ENCODE measurements around the gene NEURL1B. TPM values are rescaled to one million over a fixed set of nuclear protein-coding genes. Genes with fewer than 3 reads are reported as not detected.

Gene NEURL1B
- total RNA-seq, 1 experiment from 2014 or later, result 2.8 TPM

- Mint-ChIP-seq H3K27ac (ENCODE audit: unreplicated experiment) (no peak overlapping the region), H3K4me3 (ENCODE audit: low read depth, unreplicated experiment) (no peak overlapping the region), H3K36me3 (ENCODE audit: insufficient read depth, unreplicated experiment) (no peaks in the 10 kb centered on the region), H3K27me3 (ENCODE audit: unreplicated experiment) (no peaks in the 10 kb centered on the region), H3K4me1 (ENCODE audit: low read depth, unreplicated experiment) (peaks cover 18% of the 10 kb centered on the region), H3K9me3 (ENCODE audit: low read depth, unreplicated experiment) (no peaks in the 10 kb centered on the region)
- TF ChIP-seq, protein P1, sequence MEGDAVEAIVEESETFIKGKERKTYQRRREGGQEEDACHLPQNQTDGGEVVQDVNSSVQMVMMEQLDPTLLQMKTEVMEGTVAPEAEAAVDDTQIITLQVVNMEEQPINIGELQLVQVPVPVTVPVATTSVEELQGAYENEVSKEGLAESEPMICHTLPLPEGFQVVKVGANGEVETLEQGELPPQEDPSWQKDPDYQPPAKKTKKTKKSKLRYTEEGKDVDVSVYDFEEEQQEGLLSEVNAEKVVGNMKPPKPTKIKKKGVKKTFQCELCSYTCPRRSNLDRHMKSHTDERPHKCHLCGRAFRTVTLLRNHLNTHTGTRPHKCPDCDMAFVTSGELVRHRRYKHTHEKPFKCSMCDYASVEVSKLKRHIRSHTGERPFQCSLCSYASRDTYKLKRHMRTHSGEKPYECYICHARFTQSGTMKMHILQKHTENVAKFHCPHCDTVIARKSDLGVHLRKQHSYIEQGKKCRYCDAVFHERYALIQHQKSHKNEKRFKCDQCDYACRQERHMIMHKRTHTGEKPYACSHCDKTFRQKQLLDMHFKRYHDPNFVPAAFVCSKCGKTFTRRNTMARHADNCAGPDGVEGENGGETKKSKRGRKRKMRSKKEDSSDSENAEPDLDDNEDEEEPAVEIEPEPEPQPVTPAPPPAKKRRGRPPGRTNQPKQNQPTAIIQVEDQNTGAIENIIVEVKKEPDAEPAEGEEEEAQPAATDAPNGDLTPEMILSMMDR (IDR thresholded peaks at IDR 0.05; ENCODE audit: unreplicated experiment), result no peak
- intact Hi-C loops (cut with micrococcal nuclease; ENCODE audit: unreplicated experiment), result no loop called here
- DNase-seq, result no peak
- CTCF ChIA-PET, result no interaction called here
- BruUV-seq (replicated peaks), result no TSS peak
These were observed 46.9 kb downstream of the NEURL1B start for GRCh38 chr5:172687940-172688339.

- no peaks in the 10 kb centered on the region for H3K27me3 Mint-ChIP-seq (ENCODE audit: unreplicated experiment)
- H3K4me3 Mint-ChIP-seq (ENCODE audit: low read depth, unreplicated experiment), result no peak overlapping the region
- intact Hi-C loops (cut with micrococcal nuclease; ENCODE audit: unreplicated experiment), result no loop called here
- no TSS peak for BruUV-seq (replicated peaks)
- TF ChIP-seq, protein P1 (IDR thresholded peaks at IDR 0.05; ENCODE audit: unreplicated experiment), result no peak
- peaks cover 18% of the 10 kb centered on the region for H3K4me1 Mint-ChIP-seq (ENCODE audit: low read depth, unreplicated experiment)
- CTCF ChIA-PET, result interaction anchor here (0.7 kb wide), 1 partner anchor 13 kb away, joined by 3 read pairs; no protein-coding TSS in a partner anchor
- no peaks in the 10 kb centered on the region for H3K36me3 Mint-ChIP-seq (ENCODE audit: insufficient read depth, unreplicated experiment)
- peak; percentile 71 for DNase-seq
- H3K9me3 Mint-ChIP-seq (ENCODE audit: low read depth, unreplicated experiment), result no peaks in the 10 kb centered on the region
- H3K27ac Mint-ChIP-seq (ENCODE audit: unreplicated experiment), result peak overlapping the region; percentile 46
These were observed 47.5 kb downstream of the NEURL1B start for GRCh38 chr5:172688349-172689217.

GRCh38 chr5:172689218-172689572, 48.1 kb downstream of the NEURL1B start:
- TF ChIP-seq, protein P1 (IDR thresholded peaks at IDR 0.05; ENCODE audit: unreplicated experiment), result no peak
- no peaks in the 10 kb centered on the region for H3K9me3 Mint-ChIP-seq (ENCODE audit: low read depth, unreplicated experiment)
- intact Hi-C loops (cut with micrococcal nuclease; ENCODE audit: unreplicated experiment), result no loop called here

GRCh38 chr5:172689801-172690200, 48.7 kb downstream of the NEURL1B start:
- no peaks in the 10 kb centered on the region for H3K27me3 Mint-ChIP-seq (ENCODE audit: unreplicated experiment)
- H3K4me3 Mint-ChIP-seq (ENCODE audit: low read depth, unreplicated experiment), result no peak overlapping the region
- no peaks in the 10 kb centered on the region for H3K36me3 Mint-ChIP-seq (ENCODE audit: insufficient read depth, unreplicated experiment)
- H3K27ac Mint-ChIP-seq (ENCODE audit: unreplicated experiment), result no peak overlapping the region
- H3K4me1 Mint-ChIP-seq (ENCODE audit: low read depth, unreplicated experiment), result peaks cover 18% of the 10 kb centered on the region
- TF ChIP-seq, protein P1 (IDR thresholded peaks at IDR 0.05; ENCODE audit: unreplicated experiment), result no peak
- no peak for DNase-seq
- no TSS peak for BruUV-seq (replicated peaks)
- no peaks in the 10 kb centered on the region for H3K9me3 Mint-ChIP-seq (ENCODE audit: low read depth, unreplicated experiment)
- CTCF ChIA-PET, result no interaction called here
- intact Hi-C loops (cut with micrococcal nuclease; ENCODE audit: unreplicated experiment), result loop anchor here (10.0 kb wide), 1 partner anchor 125 kb away; no protein-coding TSS in a partner anchor

More at GRCh38 chr5:172689218-172689572, 48.1 kb downstream of the NEURL1B start:
- Mint-ChIP-seq H3K36me3 (ENCODE audit: insufficient read depth, unreplicated experiment) (no peaks in the 10 kb centered on the region), H3K27me3 (ENCODE audit: unreplicated experiment) (no peaks in the 10 kb centered on the region), H3K4me1 (ENCODE audit: low read depth, unreplicated experiment) (peaks cover 18% of the 10 kb centered on the region), H3K27ac (ENCODE audit: unreplicated experiment) (peak overlapping the region; percentile 46), H3K4me3 (ENCODE audit: low read depth, unreplicated experiment) (no peak overlapping the region)
- CTCF ChIA-PET, result no interaction called here
- no peak for DNase-seq
- BruUV-seq (replicated peaks), result no TSS peak

All from Calu3 (cell line).